Measurements from ENCODE around the gene JPT2.

JPT2 gene

DNA sequence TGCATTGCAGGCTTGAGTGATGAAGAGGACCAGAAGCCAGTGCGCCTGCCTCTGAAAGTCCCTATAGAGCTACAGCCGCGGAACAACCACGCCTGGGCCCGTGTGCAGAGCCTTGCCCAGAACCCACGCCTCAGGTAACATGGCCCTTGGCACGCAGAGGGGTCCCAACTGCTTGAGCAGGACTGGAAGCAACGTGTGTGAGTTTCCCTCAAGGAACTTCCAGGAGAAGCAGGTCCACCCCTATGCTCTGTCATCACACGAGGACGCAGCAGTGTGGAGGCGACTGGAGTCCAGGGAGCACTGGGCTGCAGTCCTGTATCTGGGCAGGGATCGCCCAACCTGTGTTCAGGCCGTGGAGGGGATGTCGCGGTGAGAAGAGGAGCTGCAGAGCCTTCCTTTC lies 25.1 kb upstream of the JPT2 start:
- DNase-seq = no peak

DNA sequence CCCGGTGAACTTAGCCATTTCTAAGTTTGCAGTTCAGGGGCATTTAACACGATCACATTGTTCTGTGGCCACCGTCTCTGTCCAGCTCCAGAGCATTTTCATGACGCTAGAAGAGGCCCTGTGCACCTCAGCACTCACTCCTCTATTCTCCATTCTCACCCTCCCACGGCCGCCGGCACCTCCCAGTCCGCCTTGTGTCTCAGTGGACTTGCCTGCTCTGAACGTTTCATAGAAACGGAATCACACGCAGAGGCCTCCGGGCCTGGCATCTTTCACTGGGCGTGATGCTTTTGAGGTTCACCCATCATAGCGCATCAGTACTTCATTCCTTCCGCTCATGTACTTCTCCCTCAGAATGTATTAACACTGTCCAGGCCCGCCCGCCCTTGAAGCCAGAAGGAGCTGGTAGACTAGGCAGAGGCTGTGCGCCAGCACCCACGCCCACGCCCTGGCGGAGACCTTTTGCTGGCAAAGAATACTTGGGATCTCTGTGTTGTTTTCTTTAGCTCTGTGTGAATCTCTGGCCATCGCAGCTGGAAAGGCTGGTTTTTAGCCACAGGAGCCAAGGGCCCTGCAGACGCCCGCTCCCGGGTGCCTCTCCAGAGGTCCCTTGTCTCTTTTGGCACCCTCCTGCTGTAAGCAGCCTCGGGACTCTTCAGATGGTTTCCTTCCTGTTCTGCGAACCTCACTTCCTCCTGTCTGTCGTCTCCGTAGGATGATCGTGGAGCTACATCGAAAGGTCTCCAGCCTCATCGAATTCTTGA lies 23.4 kb upstream of the JPT2 start:
- no peak for DNase-seq

DNA sequence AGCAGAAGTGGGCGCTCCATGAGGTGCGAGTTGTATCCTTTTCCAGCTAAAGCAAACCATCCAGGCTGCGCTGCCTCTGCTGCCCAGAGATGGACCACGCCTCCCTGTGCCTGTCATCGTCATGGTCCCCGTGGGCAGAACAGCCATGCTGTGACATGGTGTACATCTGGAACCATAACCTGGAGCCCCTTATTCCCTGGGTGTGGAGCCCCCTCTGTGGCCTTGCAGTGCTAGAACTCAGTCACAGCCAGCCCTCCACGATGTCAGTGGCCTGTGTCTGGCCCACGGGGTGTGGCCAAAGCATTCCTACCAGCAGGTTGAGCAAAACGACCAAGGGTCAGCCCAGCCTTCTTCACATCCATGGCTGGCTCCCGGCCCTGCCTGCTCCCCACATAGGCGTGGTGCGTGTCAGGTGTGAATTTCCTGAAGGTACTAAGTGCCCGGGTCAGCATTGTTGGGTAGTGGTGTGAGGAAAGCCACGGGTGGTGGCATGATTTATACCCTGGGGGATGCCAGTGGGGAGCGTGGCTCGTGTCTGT lies 22.7 kb upstream of the JPT2 start:
- no peak for DNase-seq

DNA sequence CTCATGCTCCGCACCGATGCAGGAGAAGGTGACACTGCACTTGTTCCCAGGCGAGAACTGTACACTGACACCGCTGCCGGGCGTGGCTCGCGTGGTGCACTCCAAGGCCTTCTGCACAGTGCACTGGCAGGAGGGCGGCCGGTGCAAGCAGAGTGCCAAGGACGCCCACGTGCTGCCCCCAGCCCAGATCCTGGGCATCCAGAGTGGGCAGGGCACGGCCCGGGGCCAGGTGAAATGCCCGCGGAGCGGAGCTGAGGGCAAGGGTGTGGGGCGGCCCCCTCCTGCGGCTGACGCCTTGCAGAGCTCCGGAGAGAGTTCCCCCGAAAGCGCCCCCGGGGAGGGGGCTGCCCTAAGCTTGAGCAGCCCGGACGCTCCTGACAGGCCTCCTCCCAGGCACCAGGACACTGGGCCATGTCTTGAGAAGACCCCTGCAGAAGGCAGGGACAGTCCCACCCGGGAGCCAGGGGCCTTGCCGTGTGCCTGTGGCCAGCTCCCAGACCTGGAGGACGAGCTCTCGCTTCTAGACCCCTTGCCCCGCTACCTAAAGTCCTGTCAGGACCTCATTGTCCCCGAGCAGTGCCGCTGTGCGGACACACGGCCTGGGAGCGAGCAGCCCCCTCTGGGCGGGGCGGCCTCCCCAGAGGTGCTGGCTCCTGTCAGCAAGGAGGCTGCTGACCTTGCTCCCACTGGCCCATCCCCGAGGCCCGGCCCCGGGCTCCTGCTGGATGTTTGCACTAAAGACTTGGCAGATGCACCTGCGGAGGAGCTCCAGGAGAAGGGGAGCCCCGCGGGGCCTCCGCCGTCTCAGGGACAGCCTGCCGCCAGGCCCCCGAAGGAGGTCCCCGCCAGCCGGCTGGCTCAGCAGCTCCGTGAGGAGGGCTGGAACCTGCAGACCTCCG lies 21.9 kb upstream of the JPT2 start:
- DNase-seq = no peak

DNA sequence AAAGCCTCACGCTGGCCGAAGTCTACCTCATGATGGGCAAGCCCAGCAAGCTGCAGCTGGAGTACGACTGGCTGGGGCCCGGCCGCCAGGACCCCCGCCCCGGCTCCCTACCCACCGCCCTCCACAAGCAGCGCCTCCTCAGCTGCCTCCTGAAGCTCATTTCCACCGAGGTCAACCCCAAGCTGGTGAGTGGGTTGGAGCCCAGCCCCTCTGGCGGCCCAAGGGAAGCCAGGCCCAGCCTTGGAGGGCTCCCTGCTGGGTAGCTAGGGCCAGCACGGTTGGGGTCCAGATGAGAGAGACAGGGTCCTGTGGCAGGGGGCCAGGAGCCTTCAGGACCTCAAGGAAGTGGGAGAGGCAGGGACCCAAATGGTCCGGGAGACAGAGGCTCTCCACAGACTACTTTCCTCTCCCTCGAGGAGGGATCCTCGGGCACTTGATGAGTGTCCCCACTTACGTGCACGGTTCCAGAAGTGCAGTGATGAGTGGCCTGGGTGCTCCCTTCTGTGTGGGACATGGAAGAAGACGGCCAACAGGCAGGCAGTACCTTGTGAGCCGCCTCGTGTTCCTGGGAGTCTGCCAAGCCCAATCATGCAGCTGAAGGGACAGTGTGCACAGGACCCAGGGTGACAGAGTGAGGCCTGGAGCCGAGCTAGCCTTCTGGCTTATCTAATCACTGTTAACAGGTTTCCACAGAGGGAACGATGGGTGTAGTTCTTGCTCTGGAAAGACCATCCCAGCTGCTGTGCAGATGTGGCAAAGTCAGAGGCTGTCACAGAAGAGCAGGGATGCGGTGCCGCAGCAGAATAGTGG lies 21.1 kb upstream of the JPT2 start:
- no peak for DNase-seq

DNA sequence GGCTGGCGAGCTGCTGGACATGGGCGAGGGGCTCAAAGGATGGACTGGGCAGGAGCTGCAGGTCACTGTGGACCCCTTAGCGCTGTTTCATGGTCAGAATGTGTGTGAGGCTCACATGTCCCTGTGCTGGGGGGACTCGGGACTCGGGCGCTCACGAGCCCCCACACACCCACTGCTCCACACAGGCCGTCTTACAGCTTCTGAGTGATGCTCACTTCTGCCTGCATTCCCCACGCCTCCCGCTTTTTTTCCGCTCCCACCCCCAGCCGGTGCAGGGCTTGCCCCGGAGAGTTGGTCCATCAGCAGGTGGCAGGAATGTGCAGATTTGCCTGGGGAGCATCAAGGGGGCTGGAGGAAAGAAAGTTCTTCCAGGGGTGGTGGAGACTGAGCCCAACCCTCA lies 20.2 kb upstream of the JPT2 start:
- no peak for DNase-seq

DNA sequence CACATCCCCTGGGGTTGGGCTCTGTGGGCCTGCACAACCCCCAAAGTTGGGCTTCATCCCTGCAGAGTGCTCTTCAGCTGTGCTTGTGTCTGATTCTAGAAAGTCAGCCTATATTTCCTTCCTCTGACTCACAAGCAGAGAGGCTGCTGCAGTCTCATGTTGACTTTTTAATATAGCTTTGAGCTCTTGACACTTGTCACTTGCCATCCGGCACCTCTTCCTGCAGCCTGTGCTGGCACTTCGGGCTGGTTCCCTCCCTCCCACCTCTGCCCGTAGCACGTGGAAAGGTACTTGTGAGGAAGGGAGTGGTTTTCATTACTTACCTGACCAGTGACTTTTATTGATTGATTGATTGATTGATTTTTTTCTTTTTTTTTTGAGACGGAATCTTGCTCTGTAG lies 19.0 kb upstream of the JPT2 start:
- peak in 1 of 5 donors; percentile 22 for DNase-seq

DNA sequence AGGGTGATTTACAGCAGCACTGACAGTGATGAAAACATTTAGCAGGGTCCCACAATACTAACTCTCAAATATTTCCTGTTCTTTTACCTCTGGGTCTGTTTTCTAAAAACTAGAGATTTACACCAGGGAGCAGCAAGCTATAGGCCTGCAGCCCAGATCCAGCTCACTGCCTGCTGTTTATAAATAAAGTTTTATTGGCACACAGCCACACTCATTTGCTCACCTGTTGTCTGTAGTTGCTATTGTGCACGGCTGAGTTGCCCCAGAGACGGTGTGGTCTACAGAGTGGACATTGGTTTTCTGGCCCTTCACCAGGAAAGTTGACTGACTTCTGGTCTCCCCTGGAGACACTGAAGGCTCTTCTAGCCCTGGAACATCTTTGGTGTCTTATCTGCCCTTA lies 16.3 kb upstream of the JPT2 start:
- DNase-seq = no peak

DNA sequence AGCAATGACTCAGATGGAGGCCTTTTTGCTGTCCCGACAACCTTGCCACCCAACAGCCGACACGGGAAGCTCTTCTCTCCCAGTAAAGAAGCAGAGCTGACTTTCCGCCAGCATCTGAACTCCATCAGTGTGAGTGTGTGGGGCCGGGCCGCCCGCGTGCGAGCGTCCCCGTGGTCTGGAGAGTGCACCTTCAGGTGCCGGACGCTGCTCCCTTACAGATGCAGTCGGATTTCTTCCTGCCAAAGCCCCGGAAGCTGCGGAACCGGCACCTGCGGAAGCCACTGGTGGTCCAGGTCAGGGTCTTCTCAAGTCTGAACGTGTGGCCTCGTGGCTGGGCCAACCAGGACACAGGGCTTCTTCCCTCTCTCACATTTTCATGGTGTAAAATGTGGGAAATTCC lies 15.5 kb upstream of the JPT2 start:
- DNase-seq = no peak

DNA sequence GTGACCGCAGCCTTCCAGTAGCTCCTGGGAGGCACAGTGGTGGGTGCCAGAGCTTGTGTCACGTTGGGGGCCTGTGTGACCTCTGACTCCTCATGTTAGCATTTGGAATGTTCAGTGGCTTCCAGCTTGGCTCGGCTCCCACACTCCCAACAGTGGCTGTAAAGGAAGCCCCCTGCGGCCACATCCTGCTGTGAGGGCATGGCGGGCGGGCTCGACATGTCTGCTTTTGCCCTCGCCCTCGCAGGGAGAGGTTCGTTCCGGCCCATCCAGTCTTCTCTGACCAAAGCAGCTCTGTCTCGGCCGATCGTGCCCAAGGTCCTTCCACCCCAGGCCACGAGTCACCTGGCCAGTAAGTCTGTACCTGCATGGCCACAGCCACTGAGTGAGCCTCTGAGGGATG lies 12.2 kb upstream of the JPT2 start:
- no peak for DNase-seq

DNA sequence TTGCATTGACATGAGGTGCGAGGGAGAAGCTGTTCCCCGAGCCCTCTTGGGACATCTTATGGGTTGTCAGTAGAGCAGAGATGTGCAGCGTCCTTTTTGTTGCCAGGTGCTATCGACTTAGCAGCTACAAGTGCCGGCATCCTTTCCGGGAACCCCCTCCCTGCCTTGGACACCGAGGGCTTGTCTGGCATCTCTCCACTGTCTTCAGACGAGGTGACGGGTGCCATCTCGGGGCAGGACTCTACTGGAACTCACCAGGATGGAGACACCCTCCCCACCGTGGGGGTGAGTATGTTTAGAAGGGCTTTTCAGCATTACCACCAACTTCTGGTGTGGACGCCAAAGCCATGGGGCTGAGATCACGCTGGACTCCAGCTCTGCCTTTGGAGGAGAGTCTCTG lies 11.8 kb upstream of the JPT2 start:
- DNase-seq = no peak

DNA sequence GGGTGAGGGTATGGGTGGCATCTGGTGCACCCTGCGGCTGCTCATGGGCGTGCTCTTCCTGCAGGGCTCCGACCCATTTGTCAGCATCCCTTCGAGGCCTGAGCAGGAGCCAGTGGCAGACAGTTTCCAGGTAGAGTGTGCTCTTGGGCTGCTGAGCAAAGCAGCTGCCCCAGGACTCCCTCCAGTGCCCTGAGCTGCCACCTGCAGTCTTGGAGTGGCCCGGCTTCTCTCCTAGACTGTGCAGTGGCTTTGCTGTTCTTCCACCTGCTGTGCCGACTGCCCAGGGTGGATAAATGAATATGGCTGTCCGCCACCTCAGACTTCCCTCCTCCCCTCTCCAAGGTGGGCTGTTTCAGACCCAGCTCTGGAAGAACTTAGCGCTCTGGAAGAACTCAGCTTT lies 10.8 kb upstream of the JPT2 start:
- no peak for DNase-seq

DNA sequence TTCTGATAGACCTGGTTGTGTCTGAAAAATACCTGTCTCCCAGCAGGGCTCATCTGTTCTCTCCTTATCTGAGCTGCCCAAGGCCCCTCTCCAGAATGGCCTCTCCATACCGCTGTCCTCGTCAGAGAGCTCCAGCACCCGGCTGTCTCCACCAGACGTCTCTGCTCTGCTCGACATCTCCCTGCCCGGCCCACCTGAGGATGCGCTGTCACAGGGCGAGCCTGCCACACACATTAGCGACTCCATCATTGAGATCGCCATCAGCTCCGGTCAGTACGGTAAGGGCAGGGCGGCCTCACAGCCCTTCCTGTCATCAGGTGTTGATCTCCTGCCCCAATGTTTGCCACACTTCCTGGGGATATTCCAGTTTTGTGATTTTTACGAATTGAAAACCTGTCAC lies 10.2 kb upstream of the JPT2 start:
- no peak for DNase-seq

DNA sequence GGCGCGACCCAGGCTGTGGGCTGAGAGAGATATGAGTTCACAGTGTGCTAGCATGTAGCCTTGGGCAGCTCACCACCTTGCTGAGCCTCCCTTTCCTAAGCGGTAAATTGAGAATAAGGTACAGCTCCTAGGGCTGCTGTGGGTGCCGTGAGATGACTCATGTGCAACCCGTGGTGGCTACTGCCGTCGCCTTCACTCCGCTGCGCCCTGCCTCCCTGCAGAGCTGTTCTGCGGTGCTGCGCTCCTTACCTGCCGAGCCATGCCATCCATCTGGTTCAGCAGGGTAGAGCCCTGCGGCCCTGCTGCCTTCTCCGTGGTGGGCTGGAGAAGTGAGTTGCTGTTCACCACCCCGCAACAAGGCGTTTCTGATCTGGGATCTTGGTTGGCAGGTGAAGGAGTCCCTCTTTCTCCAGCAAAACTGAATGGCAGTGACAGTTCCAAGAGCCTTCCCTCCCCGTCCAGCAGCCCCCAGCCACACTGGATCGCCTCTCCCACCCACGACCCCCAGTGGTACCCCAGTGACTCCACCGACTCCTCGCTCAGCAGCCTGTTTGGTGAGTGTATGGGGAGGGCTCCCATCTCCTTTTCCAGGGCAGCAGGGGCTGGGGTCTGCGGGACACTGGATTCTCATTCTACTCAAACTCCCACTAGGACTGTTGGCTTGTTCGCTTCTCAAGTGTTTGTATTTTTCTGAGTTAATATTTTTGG lies 9.3 kb upstream of the JPT2 start:
- no peak for DNase-seq

DNA sequence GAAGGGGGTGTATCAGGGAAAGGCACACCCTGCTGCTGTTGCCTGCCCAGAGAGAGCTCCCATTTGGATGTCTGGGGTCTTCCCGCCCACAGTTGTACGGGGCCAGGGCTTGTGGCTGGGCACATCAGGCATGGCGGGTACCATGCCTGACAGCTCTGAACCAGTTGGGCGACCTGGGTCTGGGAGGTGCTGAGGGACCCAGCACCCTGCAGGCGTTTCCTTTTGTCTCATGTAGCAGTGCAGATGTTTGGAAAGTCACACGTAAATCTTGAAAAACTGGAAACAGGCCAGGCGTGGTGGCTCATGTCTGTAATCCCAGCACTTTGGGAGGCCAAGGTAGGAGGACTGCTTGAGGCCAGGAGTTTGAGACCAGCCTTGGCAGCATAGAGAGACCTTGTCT lies 8.4 kb upstream of the JPT2 start:
- no peak for DNase-seq

DNA sequence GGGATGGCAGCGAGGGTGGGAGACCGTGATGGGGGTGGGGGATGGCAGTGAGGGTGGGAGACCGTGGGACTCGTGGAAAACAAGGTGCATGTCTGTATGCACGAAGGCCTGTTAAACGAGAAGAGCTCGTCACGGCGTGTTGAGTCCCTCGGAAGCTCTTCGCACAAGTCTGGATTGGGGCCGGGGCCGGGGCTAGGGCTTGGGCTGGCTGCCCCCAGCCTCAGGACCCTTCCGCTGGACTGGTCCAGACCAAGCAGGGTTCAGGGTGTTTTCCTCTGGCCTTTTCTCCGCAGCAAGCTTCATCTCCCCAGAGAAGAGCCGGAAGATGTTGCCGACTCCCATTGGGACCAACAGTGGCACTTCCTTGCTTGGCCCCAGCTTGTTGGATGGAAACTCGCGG lies 7.7 kb upstream of the JPT2 start:
- no peak for DNase-seq

DNA sequence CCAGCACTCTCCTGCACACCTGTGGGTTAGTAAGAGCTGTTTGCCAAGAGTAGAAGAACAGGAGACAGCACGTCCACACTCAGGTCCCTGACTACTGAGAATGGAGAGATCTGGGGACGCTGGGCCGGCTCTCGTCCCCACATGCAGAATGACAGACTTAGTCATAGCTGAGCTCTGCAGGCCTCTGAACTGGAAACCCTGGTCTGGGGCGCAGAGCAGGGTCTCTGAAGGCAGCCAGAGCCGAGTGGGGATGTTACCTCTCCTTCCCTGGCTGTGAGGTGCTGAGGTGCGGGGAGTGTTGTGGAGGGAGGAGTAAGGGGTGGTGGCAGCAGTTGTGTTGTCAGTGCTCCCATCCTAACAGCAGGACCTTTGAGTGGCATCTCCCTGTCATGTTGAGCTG lies 7.2 kb upstream of the JPT2 start:
- DNase-seq = no peak

DNA sequence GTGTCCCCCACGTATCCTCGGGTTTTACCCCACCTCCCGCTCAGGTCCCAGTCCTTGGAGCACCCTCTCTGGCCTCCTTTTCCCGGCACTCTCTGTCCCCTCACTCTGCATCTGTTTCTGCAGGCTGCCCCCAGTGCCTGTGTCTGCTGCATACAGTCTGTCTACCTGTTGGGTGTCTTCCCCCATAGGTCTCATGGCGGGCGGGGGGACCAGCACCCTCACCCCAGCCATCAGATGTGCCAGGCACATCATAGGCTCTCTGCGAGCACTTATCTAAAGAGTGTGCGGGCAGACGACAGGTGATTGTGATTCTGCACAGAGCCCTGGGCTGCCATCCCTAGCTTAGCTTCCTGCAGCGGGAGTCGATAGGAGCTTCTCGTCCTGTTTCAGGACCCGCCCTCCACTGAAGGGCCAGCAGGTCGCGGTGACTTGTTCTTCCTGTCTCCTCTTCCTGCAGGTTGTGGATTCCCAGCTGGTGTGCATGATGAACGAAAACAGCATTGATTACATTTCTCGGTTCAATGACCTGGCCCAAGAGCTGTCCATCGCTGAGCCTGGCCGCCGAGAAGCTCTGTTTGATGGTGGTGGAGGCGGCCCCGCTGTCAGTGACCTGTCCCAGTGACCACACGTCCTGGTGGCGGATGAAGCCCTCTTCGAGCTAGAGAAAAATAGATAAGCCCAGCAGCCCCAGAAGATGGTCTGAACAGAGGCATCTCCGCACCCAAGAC lies 4.5 kb upstream of the JPT2 start:
- DNase-seq = no peak

DNA sequence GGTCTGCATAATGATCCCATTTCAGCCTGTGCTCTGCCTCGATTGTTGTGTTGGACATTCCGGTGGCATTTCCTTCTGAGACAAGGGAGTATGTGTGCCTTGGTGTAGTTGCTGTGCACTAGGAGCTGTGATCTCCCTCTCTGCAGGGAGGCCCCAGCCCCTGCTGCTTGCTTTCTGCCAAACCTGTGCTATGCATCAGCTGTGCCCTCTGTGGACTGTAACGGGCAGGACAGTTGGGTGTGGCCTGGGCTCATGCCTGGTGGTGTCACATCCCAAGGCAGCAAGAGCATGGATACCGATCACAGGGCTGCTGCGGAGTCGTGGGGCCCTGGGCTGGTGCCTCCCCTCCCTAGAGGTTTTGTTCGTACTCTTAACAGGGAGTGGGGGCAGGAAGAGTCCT lies 3.8 kb upstream of the JPT2 start:
- DNase-seq = no peak

DNA sequence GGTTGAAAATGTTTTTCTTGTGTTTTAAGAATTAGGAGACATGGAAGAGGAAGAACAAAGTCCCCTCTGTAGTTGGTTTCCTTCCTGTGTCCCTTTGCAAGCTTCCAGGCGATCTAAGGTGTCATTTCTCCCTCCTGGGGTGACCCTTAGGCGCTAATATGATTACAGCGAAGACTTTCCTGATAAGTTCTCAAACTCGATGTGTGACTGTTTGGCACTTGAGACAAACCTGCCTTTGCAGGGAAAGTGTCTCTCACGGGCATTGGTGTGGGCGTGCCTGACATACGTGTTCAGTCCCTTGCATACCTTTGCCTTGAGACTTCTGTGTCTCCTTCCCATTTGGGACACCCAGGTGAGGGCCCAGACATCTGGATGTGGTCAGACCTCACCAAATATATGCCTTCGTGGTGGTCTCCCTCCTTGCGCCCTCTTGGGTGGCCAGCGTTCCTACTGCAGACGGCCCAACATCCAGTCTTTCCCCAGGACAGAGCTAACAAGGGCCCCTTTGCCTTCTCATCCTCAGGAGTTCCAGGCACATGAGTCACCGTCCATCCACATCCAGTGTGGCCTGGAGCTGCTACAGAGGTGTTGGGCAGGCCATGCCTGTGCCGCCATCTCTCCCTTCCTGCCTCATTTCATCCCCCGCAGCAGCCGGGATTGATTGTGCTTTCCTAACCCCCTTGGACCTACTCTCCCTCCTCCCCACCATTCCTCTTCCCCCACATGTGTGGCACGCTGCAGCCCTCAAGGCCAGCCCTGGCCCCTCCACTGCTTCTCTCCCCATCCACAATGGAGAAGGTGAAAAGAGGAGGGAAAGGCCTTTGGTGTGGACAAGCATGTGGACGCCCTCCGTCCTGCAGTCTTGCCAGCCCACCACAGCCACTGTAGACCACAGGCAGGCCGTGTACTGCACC lies 3.1 kb upstream of the JPT2 start:
- no peak for DNase-seq

DNA sequence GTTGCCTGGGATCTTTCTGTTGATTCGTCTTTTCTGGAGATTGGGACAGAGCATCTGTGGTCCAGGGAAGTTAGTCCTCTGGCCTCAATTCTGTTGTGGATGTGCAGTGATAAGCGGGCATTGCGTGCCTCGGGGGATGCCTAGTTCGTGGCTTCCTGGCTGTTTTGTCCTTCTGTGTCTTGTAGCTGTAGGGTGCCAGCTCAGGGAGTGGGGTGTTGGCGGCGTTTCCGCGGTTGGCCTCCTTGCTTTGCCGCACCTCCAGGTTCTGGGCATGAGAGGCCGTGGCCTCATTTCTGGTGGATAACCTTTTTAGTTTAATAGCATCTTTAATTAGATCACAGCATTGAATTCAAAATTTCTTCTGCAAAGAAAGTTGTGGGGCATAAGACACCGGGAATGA lies 1.4 kb upstream of the JPT2 start:
- DNase-seq = no peak
